Pulmonary artery endothelial cell (primary cell): ENCODE measurements around the gene PDE10A. TPM values are rescaled to one million over a fixed set of nuclear protein-coding genes. Genes with fewer than 3 reads are reported as not detected.

ENCODE experiments used
- DNase-seq: peaks from one replicate; pipeline ENCODE4 v3.0.0-alpha.2; 2011; ENCODE audit warnings: low read depth, low spot score
- total RNA-seq: library from RNA; depleted of rRNA; stranded (reverse); fragments of >200 nt; gene quantifications from 2 replicates; pipeline ENCODE4 v1.2.3, GENCODE V29; 2014

PDE10A gene
- total RNA-seq, 1 donor from 2014 or later: 7.1 TPM

GRCh38 chr6:165298402-165298801 is 364.6 kb downstream of the PDE10A start:
- DNase-seq: no peak

- DNase-seq: no peak
Measured at GRCh38 chr6:165292657-165293056, 370.4 kb downstream of the PDE10A start.
